ENCODE results near the gene SLC22A16. TPM values are rescaled to one million over a fixed set of nuclear protein-coding genes. Genes with fewer than 3 reads are reported as not detected.

Gene SLC22A16
- total RNA-seq, 1 experiment from 2014 or later, result not detected

DNA sequence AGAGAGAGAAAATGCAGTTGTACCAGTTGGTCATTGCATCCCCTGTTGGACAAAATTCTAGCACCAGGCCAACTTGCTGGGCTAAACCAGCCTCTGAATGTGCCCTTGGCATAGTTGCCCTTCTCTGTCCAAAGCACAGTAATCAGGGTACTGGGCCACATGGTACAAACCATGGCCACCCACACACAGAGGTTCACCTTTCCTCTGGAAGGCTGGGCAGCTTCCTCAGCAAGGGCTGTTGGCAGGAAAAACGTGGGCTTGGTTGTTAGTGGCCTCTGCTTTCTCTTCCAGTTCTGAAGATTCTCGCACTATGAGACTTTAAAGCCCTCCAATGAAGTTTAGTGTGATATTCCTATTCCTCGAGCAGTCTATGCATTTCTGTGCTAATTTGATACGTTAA, 61.7 kb downstream of the SLC22A16 start:
- Histone ChIP-seq H3F3A (ENCODE audit: insufficient read depth, low read depth) (no peaks in the 10 kb centered on the region), H3K9me3 (ENCODE audit: insufficient read depth, low read depth) (no peaks in the 10 kb centered on the region), H2AFZ (no peak overlapping the region), H3K4me2 (no peak overlapping the region), H4K20me1 (ENCODE audit: insufficient read depth) (no peaks in the 10 kb centered on the region), H3K4me3 (no peak overlapping the region), H3K36me3 (ENCODE audit: low read depth) (no peaks in the 10 kb centered on the region), H3K27me3 (ENCODE audit: insufficient read depth, low read depth) (peaks cover 5% of the 10 kb centered on the region; the same call in 1 of the 2 replicates), H3K4me1 (replicated peaks; ENCODE audit: insufficient read depth) (no peaks in the 10 kb centered on the region), H3K9me2 (ENCODE audit: insufficient read depth) (no peaks in the 10 kb centered on the region), H3K79me2 (ENCODE audit: low read depth) (no peaks in the 10 kb centered on the region), H3K27ac (no peak overlapping the region)
- ChIA-PET CTCF (no interaction called here), POLR2A (ENCODE audit: unreplicated experiment) (no interaction called here)
- no peak for TF ChIP-seq EZH2 (IDR thresholded peaks at IDR 0.05; ENCODE audit: low read depth)
- TF ChIP-seq, protein P1, sequence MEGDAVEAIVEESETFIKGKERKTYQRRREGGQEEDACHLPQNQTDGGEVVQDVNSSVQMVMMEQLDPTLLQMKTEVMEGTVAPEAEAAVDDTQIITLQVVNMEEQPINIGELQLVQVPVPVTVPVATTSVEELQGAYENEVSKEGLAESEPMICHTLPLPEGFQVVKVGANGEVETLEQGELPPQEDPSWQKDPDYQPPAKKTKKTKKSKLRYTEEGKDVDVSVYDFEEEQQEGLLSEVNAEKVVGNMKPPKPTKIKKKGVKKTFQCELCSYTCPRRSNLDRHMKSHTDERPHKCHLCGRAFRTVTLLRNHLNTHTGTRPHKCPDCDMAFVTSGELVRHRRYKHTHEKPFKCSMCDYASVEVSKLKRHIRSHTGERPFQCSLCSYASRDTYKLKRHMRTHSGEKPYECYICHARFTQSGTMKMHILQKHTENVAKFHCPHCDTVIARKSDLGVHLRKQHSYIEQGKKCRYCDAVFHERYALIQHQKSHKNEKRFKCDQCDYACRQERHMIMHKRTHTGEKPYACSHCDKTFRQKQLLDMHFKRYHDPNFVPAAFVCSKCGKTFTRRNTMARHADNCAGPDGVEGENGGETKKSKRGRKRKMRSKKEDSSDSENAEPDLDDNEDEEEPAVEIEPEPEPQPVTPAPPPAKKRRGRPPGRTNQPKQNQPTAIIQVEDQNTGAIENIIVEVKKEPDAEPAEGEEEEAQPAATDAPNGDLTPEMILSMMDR (conservative IDR thresholded peaks at IDR 0.05), result no peak
- BruUV-seq (replicated peaks), result no TSS peak
- DNase-seq, result no peak
- intact Hi-C loops (cut with micrococcal nuclease; ENCODE audit: unreplicated experiment), result no loop called here

- BruUV-seq (replicated peaks), result no TSS peak
- Histone ChIP-seq H3K4me2 (no peak overlapping the region), H3K9me3 (ENCODE audit: insufficient read depth, low read depth) (no peaks in the 10 kb centered on the region), H3K36me3 (ENCODE audit: low read depth) (no peaks in the 10 kb centered on the region), H3K27me3 (ENCODE audit: insufficient read depth, low read depth) (peaks cover 5% of the 10 kb centered on the region; the same call in 1 of the 2 replicates), H3K4me3 (no peak overlapping the region), H3K27ac (no peak overlapping the region), H2AFZ (no peak overlapping the region), H3F3A (ENCODE audit: insufficient read depth, low read depth) (no peaks in the 10 kb centered on the region), H3K9me2 (ENCODE audit: insufficient read depth) (no peaks in the 10 kb centered on the region), H3K79me2 (ENCODE audit: low read depth) (no peaks in the 10 kb centered on the region), H4K20me1 (ENCODE audit: insufficient read depth) (no peaks in the 10 kb centered on the region), H3K4me1 (replicated peaks; ENCODE audit: insufficient read depth) (no peaks in the 10 kb centered on the region)
- intact Hi-C loops (cut with micrococcal nuclease; ENCODE audit: unreplicated experiment), result no loop called here
- no peak for DNase-seq
- POLR2A ChIA-PET (ENCODE audit: unreplicated experiment), result no interaction called here
- TF ChIP-seq, protein P1 (conservative IDR thresholded peaks at IDR 0.05), result no peak
- TF ChIP-seq EZH2 (IDR thresholded peaks at IDR 0.05; ENCODE audit: low read depth), result no peak
- CTCF ChIA-PET, result no interaction called here
Observed at GRCh38 chr6:110412360-110412759, 64.1 kb downstream of the SLC22A16 start.

DNA sequence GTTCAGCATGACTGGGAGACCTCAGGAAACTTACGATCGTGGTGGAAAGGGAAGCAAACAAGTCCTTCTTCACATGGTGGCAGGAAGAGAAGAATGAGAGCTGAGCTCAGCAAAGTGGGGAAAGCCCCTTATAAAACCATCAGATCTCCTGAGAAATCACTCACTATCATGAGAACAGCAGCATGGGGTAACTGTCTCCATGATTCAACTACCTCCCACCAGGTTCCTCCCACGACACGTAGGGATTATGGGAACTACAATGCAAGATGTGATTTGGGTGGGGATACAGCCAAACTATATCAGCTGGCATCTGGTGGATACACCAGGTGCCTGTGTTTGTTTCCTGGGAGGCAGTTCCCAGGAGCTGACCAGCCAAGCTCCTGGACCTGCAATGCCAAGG, 65.9 kb downstream of the SLC22A16 start:
- Histone ChIP-seq H2AFZ (no peak overlapping the region), H3K27ac (no peak overlapping the region), H3F3A (ENCODE audit: insufficient read depth, low read depth) (no peaks in the 10 kb centered on the region), H3K4me3 (no peak overlapping the region), H3K79me2 (ENCODE audit: low read depth) (no peaks in the 10 kb centered on the region), H3K9me3 (ENCODE audit: insufficient read depth, low read depth) (no peaks in the 10 kb centered on the region), H3K27me3 (ENCODE audit: insufficient read depth, low read depth) (peaks cover 5% of the 10 kb centered on the region; the same call in 1 of the 2 replicates), H3K4me2 (no peak overlapping the region), H3K9me2 (ENCODE audit: insufficient read depth) (no peaks in the 10 kb centered on the region), H4K20me1 (ENCODE audit: insufficient read depth) (no peaks in the 10 kb centered on the region), H3K36me3 (ENCODE audit: low read depth) (no peaks in the 10 kb centered on the region), H3K4me1 (replicated peaks; ENCODE audit: insufficient read depth) (no peaks in the 10 kb centered on the region)
- no peak for TF ChIP-seq EZH2 (IDR thresholded peaks at IDR 0.05; ENCODE audit: low read depth)
- TF ChIP-seq, protein P1 (conservative IDR thresholded peaks at IDR 0.05), result no peak
- BruUV-seq (replicated peaks), result no TSS peak
- POLR2A ChIA-PET (ENCODE audit: unreplicated experiment), result no interaction called here
- intact Hi-C loops (cut with micrococcal nuclease; ENCODE audit: unreplicated experiment), result no loop called here
- peak in 1 of 2 experiments; percentile 4 for DNase-seq
- CTCF ChIA-PET, result no interaction called here

Data from PC-9 (cell line).